ENCODE results near the gene F2R. TPM values are rescaled to one million over a fixed set of nuclear protein-coding genes. Genes with fewer than 3 reads are reported as not detected.

F2R gene
- total RNA-seq, 1 donor from 2014 or later, result 4.7 TPM

GRCh38 chr5:76689321-76690036 is 26.4 kb upstream of the F2R start:
- no peak for ATAC-seq
- no peak for DNase-seq (ENCODE audit: low spot score)
- intact Hi-C loops (cut with DNase I), result no loop called here

GRCh38 chr5:76690037-76690679 is 25.8 kb upstream of the F2R start:
- intact Hi-C loops (cut with DNase I), result no loop called here

GRCh38 chr5:76690704-76691466 is 25.0 kb upstream of the F2R start:
- no peak for ATAC-seq
- DNase-seq (ENCODE audit: low spot score), result no peak
- intact Hi-C loops (cut with DNase I), result no loop called here

More at GRCh38 chr5:76690037-76690679, 25.8 kb upstream of the F2R start:
- DNase-seq (ENCODE audit: low spot score) (no peak), ATAC-seq (no peak)

- intact Hi-C loops (cut with DNase I), result no loop called here
- DNase-seq (ENCODE audit: low spot score) (no peak), ATAC-seq (no peak)
Measured at GRCh38 chr5:76691467-76692273, 24.3 kb upstream of the F2R start.

- ATAC-seq, result no peak
Measured at GRCh38 chr5:76692274-76692540, 23.7 kb upstream of the F2R start.

GRCh38 chr5:76692651-76693050 is 23.3 kb upstream of the F2R start:
- intact Hi-C loops (cut with DNase I), result no loop called here
- DNase-seq (ENCODE audit: low spot score) (no peak), ATAC-seq (no peak)

More at GRCh38 chr5:76692274-76692540, 23.7 kb upstream of the F2R start:
- intact Hi-C loops (cut with DNase I), result no loop called here
- DNase-seq (ENCODE audit: low spot score), result no peak

GRCh38 chr5:76693141-76693540 is 22.8 kb upstream of the F2R start:
- ATAC-seq (no peak), DNase-seq (ENCODE audit: low spot score) (no peak)
- intact Hi-C loops (cut with DNase I), result no loop called here

GRCh38 chr5:76694317-76694716 is 21.6 kb upstream of the F2R start:
- no peak for ATAC-seq
- intact Hi-C loops (cut with DNase I), result no loop called here
- DNase-seq (ENCODE audit: low spot score), result no peak

- intact Hi-C loops (cut with DNase I), result no loop called here
- ATAC-seq, result no peak
- no peak for DNase-seq (ENCODE audit: low spot score)
Measured at GRCh38 chr5:76695346-76695745, 20.6 kb upstream of the F2R start.

GRCh38 chr5:76696251-76696650 is 19.7 kb upstream of the F2R start:
- intact Hi-C loops (cut with DNase I), result no loop called here
- ATAC-seq, result no peak
- DNase-seq (ENCODE audit: low spot score), result no peak

GRCh38 chr5:76697670-76698069 is 18.3 kb upstream of the F2R start:
- DNase-seq (ENCODE audit: low spot score), result no peak
- intact Hi-C loops (cut with DNase I), result no loop called here
- no peak for ATAC-seq

- DNase-seq (ENCODE audit: low spot score) (no peak), ATAC-seq (no peak)
- intact Hi-C loops (cut with DNase I), result no loop called here
Measured at GRCh38 chr5:76700571-76700970, 15.4 kb upstream of the F2R start.

- peak; percentile 95 for ATAC-seq
- no peak for DNase-seq (ENCODE audit: low spot score)
Measured at GRCh38 chr5:76701298-76701697, 14.6 kb upstream of the F2R start.

GRCh38 chr5:76703707-76704106 is 12.2 kb upstream of the F2R start:
- ATAC-seq, result no peak
- intact Hi-C loops (cut with DNase I), result no loop called here

More at GRCh38 chr5:76701298-76701697, 14.6 kb upstream of the F2R start:
- intact Hi-C loops (cut with DNase I), result no loop called here

GRCh38 chr5:76704131-76704663 is 11.7 kb upstream of the F2R start:
- DNase-seq (ENCODE audit: low spot score) (no peak), ATAC-seq (no peak)
- intact Hi-C loops (cut with DNase I), result no loop called here

More at GRCh38 chr5:76703707-76704106, 12.2 kb upstream of the F2R start:
- DNase-seq (ENCODE audit: low spot score), result no peak

GRCh38 chr5:76705574-76705973 is 10.4 kb upstream of the F2R start:
- DNase-seq (ENCODE audit: low spot score) (no peak), ATAC-seq (no peak)
- intact Hi-C loops (cut with DNase I), result no loop called here

- DNase-seq (ENCODE audit: low spot score) (no peak), ATAC-seq (no peak)
- intact Hi-C loops (cut with DNase I), result no loop called here
Measured at GRCh38 chr5:76709762-76710161, 6.2 kb upstream of the F2R start.

- intact Hi-C loops (cut with DNase I), result no loop called here
- ATAC-seq (no peak), DNase-seq (ENCODE audit: low spot score) (no peak)
Measured at GRCh38 chr5:76710991-76711390, 4.9 kb upstream of the F2R start.

- DNase-seq (ENCODE audit: low spot score), result no peak
- ATAC-seq, result peak; percentile 38
- intact Hi-C loops (cut with DNase I), result no loop called here
Measured at GRCh38 chr5:76714751-76715485, 1.0 kb upstream of the F2R start.

All from sciatic nerve (tissue), 2 donors.